ENCODE data around the gene BCAS3.

The BCAS3 gene

GRCh38 chr17:61208301-61209105 is 530.9 kb downstream of the BCAS3 start:
- no peak for ATAC-seq

- no peak for ATAC-seq
Observed at GRCh38 chr17:61209106-61209439, 531.4 kb downstream of the BCAS3 start.

DNA sequence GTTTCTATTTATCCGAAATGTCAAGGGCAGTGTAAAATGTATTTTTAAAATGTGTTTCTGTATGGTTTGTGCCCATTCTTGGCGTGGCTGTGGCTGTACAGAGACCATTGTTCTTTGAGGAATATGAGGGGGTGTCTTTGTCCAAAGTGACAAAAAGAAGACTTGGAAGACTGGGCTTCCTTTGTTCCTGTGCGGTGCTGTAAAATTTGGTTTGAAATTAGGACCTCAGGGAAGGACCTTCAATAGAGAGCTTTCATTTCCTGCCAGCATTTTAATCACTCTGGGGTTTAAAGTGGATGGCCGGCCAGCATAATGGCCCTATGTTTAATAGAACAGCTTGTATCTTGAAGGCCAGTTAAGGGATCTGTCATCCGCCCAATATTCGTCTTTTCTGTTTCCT is 531.9 kb downstream of the BCAS3 start:
- ATAC-seq: no peak

DNA sequence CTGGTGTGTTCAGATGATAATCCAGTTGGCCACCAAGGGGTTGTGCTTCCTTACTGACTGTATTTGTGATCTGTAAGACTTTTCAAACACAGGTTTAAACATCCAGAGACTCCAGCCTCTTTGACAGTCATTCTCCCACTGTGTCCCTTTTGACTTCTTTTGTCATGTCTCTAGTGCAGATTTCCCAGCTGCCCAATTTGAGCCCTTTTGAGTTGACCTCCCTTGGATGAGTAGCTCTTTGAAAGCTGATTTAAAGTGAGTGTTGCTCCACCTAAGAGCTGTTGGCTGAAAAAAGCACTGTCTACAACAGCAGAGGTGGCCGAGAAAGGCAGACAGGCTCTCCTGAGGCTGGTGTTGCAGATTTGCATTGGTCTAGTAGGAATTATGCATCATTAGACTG is 533.6 kb downstream of the BCAS3 start:
- ATAC-seq: no peak

DNA sequence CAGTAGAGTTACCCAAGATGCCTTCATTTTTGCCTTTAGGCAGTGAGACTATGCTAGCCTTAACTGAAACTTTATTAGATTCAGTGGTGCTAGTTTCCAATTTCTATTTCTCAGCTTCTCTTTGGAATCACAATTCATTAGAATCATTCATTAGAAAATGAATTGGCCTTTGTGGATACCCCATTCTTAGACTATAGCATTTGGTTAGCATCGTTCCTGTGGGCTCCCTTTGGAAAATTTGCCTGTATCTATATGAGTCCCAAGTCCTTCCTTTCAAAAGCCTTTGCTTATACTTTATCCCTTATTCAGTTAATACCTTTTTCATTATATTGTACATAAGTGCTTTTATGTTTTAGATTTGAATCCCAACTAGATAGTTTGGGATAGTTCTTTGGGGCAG is 535.0 kb downstream of the BCAS3 start:
- no peak for ATAC-seq

GRCh38 chr17:61214753-61215152 is 537.1 kb downstream of the BCAS3 start:
- no peak for ATAC-seq

DNA sequence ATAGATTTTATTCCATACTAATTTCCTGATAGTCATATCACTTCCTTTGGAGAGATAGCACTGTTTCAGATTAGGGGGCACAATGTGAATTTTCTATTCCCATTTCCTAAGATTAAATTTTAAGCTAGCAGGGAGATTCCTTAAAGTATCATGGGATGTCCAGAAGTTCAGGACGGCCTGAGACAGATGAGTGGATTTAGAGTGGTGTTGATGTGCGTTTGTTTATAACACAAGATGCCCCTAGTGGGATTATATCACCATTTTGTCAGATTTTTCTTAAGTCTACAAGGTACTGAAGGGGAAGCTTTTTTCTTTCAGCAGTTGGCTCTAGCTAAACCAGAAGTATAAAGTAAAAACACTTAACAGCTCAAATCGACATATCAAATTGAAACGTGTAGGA is 538.4 kb downstream of the BCAS3 start:
- no peak for ATAC-seq

- no peak for ATAC-seq
Observed at GRCh38 chr17:61217878-61218437, 540.3 kb downstream of the BCAS3 start.

GRCh38 chr17:61218438-61218837 is 540.8 kb downstream of the BCAS3 start:
- no peak for ATAC-seq

DNA sequence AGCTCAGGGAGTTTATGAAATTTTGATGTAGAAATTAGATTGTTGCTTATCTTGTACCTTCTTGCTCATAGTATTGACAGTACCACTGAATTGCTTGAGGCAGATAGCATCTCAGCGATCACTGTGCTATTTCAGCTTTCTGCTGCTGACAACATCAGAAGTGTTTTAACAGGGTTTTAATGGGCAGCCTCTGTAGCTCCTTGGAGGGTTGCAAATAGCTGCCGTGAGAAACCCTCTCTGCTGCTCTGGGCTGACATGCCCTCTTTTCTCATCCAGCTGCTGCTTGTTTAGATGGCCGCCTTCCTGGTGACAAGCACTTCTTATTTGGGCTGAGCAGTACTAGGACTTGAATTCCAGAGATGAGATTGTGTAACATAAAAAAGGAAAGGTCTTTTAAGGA is 541.8 kb downstream of the BCAS3 start:
- no peak for ATAC-seq

DNA sequence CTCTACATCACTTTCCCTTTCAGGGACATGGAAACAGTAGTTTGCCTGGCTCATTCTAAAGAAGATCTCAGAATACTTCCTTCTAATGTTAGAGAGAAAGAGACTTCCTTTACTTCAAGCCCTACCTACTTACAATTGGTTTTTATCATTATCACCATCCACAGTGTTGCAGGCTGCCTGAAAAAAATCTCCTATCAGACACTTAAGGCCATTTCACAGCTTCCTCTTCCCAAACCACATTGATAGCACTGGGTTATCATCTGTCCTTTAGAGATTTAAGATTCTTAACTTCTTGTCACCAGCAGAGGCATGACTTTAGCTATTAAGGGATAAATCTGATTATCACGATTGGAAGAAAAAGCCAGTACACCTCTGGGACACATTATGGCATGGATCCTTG is 543.5 kb downstream of the BCAS3 start:
- ATAC-seq: no peak

- no peak for ATAC-seq
Observed at GRCh38 chr17:61221597-61222471, 544.2 kb downstream of the BCAS3 start.

DNA sequence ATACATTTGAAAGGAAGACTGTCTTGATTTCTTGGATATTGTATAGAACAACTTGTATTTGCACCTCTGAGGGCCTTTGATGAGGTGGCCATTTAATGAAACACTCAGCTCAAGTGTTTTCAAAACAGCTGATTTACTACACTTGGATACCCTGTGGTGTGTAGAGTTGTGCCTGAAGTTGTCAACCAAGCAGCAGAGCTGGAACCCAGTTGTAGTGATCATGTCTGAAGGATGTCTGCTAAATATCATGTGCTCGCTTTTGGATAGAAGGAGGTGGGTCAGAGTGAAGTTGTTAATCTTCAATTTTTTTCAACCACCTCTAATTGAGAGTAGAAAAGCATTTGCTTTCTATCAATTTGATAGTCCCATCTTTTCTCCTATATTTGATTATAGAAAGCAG is 546.1 kb downstream of the BCAS3 start:
- ATAC-seq: no peak

DNA sequence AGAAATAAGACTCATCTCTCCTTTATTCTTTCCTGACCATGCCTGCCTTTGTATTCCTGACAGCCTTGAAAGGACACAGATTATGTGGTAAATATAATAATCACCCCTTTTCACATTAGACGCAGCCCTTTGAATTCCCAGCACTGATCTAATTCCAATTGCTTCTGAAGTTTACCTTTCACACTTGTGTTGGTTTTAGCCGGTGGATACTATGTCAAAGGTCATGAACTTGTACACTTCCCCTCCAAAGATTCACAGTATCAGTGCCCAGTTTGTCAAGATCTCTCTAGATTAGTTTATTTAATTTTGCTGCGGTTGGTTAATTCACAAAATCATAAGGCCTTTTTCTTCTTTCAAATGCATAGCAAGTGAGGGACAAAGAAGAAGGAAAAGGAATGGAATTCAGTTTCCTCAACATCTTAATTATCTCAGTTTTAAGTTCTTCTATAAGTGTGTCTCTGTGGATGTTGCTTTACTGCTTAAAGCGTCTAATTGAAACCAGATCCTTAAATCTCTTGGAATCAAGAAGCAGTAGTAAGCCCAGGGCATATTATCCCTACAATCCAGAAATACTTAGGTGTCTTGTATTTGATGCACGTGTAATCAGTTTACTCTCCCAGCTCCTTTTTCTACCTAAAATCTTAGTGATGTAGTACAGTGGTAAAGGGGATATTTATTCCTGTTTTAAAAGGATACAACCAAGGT is 547.7 kb downstream of the BCAS3 start:
- no peak for ATAC-seq

DNA sequence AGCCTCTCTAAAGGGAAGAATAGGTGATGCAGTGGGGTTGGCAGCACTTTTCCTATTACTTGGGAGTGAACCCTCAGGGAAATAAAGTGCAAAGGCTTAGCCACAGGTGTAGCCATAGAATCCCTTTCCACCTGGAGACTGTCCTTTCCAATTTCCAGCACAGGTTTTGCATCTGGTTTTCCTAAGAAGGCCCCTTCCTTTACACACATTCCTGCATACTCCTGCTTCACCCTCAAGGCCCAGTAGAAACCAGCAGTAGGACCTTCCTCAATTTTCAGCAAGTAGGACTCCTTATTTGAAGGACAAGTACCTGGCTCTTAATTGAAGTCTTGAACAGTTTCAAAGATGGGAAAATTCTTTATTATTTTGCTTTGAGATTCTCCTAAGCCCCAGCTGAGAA is 550.2 kb downstream of the BCAS3 start:
- no peak for ATAC-seq

DNA sequence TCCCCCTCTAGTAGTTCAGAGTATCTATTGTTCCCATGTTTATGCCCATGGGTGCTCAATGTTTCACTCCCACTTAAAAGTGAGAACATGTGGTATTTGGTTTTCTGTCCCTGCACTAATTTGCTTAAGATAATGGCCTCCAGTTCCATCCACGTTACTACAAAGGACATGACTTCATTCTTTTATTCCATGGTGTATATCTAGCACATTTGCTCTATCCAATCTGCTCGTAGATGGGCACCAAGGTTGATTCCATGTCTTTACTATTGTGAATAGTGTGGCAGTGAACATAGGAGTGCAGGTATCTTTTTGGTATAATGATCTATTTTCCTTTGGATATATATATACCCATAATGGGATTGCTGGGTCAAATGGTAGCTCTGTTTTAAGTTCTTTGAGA is 552.8 kb downstream of the BCAS3 start:
- ATAC-seq: no peak

DNA sequence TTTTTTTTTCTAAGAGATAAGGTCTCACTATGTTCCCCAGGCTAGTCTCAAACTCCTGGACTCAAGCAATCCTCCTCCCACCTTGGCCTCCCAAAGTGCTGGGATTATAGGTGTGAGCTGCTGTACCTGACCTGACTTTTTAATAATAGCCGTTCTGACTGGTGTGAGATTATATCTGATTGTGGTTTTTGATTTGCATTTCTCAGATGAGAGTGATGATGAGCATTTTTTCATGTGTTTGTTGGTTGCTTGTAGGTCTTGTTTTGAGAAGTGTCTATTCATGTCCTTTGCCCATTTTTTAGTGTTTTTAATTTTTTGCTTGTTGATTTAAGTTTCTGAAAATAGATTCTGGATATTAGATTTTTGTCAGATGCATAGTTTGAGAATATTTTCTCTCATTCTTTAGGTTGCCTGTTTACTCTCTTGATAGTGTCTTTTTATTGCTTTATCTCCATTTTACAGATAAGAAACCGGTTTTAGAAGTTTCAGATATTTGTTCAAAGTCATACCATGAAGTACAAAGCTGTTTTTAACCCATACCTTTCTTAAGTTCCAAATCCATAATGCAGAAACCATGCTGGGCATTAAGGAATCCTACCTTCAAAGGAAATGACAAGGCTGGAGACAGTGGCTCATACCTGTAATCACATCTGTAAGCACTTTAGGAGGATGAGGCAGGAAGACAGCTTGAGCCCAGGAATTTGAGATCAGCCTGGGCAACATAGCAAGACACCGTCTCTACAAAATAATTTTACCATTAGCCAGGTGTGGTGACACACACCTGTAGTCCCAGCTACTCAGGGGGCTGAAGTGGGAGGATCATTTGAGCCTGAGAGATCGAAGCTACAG is 553.5 kb downstream of the BCAS3 start:
- no peak for ATAC-seq

GRCh38 chr17:61232871-61233270 is 555.2 kb downstream of the BCAS3 start:
- no peak for ATAC-seq

- ATAC-seq: no peak
Observed at GRCh38 chr17:61233991-61234750, 556.5 kb downstream of the BCAS3 start.

- ATAC-seq: no peak
Observed at GRCh38 chr17:61235001-61235826, 557.6 kb downstream of the BCAS3 start.

- ATAC-seq: no peak
Observed at GRCh38 chr17:61235827-61236197, 558.2 kb downstream of the BCAS3 start.

All from activated CD4-positive, CD25-positive, alpha-beta regulatory T cell treated with anti-CD3 and anti-CD28 coated beads, Interleukin-2, amount 50 U/mL, for 24 hours (primary cell).